Esophagus squamous epithelium (tissue), 4 donors: ENCODE measurements around the gene TOMM70.

Experiments
- POLR2A ChIP-seq, 4 donors: fragments of 450-650 bp; IDR thresholded peaks; one replicate each; pipeline ENCODE4 v1.6.1; 2017; ENCODE audit warnings: antibody characterized with exemption in 4 of 4, mild to moderate bottlenecking in 4 of 4, moderate library complexity in 3 of 4
- TF ChIP-seq, protein P1 (sequence below), 6 experiments: fragments of 450-650 bp in 4 of 6; fragments of 200-600 bp in 2 of 6; sonication (generic) in 2 of 6; IDR thresholded peaks; one replicate each; pipeline ENCODE4 v1.5.1; 2016 to 2019; ENCODE audit warnings: antibody characterized with exemption in 6 of 6, mild to moderate bottlenecking in 4 of 6, moderate library complexity in 4 of 6

DNA sequence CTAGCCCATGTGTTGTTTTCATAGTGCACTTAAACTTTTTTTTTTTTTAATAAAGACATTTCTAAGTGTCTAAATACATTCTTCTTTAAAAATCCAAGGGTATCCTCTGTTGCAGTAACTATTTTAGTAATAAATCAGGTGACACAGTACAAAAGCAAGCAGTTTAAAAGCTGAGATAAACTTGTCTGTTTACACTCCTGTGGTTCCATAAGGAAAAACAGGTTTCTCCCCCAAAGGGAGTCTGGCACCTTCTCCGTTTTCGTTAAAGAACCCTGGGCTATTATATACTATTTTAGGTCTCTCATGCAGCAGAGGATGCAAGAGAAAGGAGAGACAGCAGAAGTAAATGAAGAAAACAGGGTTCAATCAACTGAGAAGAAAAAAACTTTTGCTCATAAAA is 48.3 kb upstream of the TOMM70 start:
- TF ChIP-seq, protein P1, sequence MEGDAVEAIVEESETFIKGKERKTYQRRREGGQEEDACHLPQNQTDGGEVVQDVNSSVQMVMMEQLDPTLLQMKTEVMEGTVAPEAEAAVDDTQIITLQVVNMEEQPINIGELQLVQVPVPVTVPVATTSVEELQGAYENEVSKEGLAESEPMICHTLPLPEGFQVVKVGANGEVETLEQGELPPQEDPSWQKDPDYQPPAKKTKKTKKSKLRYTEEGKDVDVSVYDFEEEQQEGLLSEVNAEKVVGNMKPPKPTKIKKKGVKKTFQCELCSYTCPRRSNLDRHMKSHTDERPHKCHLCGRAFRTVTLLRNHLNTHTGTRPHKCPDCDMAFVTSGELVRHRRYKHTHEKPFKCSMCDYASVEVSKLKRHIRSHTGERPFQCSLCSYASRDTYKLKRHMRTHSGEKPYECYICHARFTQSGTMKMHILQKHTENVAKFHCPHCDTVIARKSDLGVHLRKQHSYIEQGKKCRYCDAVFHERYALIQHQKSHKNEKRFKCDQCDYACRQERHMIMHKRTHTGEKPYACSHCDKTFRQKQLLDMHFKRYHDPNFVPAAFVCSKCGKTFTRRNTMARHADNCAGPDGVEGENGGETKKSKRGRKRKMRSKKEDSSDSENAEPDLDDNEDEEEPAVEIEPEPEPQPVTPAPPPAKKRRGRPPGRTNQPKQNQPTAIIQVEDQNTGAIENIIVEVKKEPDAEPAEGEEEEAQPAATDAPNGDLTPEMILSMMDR (IDR thresholded peaks at IDR 0.05): no peak
- TF ChIP-seq POLR2A (IDR thresholded peaks at IDR 0.05): no peak
